Raji (cell line): ENCODE measurements around the gene TNPO2.
A peak's percentile ranks its signal among the peaks of the same experiment; 100 is the strongest.

Experiments
- POLR2A ChIP-seq: IDR thresholded peaks from 2 replicates; pipeline ENCODE4 v1.6.1; 2011; ENCODE audit warnings: low read depth, low read length, control low read depth; ENCODE audit not compliant: insufficient read depth

The TNPO2 gene

DNA sequence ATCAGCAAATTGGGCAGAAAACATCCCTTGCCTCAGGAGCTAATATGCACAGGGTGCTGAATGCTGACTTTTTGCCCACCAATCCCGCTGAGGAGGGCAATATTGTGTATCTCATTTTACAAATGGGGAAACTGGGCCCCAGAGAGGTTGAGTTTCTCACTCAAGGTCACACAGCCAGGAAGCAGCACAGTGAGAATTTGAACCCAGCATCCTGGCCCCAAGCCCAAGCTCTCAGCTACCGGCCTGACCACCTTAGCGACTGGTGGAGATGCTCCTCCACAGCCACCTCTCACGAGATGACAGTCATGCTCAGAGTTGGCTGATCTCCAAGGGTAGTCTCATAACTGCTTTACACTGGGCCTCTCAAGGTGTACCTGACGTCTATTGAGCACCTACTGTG is 30.8 kb downstream of the TNPO2 start:
- no peak for TF ChIP-seq POLR2A

DNA sequence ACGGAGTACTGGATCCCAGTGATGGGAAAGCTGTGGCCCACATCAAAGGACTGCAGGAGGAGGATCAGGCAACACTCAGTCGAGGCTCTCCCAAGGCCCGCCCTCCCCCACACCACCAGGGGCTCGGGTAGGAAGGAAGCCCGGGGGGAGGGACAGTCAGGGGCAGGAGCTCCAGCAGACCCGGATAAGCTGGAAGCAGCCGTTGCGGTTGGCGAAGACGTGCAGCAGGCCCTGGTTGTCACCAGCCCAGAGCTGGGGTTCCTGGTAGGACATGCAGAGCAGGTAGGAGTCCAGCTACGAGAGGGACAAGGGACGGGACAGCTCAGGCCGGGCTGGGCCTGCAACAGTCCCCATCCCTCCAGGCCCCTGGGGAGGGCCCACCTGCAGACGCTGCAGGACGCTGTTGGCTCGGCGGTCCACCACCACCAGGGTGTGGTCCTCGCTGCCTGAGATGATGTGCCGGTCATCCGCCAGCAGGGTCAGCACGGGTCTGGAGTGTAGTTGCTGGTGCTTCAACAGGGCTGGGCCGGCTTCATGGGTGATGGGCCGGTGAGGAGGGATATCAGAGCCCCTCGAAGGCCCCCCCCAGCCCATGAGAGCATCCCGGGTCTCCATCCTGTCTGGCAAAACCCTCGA is 34.0 kb downstream of the TNPO2 start:
- TF ChIP-seq POLR2A: no peak

DNA sequence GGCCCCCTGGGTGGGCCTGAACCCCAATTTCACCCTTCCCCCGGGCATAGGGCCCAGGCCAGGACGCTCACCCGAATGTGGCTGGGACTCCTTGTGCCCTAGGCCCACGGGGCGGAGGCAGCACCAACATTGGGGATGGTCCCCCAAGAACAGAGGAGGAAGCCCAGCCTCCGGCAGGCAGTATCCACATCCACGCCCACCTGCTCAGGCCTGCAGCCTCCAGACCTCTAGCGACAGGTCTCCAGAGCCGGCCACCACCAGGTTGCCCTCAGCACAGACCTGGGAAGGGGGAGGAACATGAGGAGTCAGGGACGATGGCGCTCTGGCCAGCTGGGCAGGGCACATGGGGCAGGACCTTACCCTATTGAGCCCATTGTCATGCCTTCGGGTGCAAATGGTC is 34.7 kb downstream of the TNPO2 start:
- no peak for TF ChIP-seq POLR2A

DNA sequence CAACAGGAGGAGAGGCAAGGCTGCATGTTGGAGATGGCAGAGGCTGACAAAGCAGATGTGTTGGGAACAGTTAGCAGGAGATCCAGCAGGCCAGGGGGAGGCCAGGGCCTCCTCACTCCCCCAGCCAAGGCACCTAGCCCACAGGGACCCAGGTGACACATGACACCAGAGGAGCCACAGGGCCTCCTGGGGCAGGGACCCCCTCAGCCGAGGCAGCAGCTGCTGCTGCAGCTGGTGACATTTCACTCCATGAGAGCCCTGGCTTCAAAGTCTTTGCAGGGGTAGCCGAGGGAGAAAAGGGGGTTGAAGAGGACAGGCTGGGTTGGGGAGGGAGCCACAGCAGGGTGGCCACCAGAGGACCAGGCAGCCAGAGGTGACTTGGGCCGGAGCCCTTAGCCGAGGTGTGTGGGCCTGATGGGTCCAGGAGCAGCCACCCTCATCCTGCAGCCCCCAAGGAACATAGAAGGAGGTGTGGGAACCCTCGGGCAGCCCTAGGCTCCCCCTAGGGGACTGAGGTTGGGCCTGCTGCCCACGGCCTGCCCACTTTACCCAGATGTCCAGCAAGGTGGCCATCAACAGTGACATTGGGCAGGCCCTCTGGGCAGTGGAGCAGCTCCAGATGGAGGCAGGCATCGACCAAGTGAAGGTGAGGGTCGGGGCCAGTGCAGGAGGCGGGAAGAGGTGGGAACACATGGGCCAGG is 36.1 kb downstream of the TNPO2 start, which contains the start of gene GNG14:
Gene GNG14, plus strand, starts transcription at position 503 of the 701 bp plus-strand sequence. Its CDS starts 51 bp downstream, at position 554.
- no peak for TF ChIP-seq POLR2A

DNA sequence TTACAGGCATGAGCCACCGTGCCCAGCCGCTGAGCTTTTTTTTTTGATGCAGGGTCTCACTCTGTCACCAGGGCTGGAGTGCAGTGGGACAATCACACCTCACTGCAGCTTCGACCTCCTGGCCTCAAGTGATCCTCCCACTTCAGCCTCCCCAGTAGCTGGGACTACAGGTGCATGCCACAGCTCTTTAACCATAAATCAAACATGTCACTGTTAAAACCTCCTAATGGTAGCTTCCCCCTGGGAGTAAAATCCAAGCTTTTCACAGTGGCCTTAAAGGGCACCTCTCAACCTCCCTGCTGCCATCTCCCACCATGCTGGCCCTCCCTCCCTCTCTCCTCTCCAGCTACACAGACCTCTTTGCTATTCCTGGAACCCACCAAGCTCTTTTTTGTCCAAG is 37.9 kb downstream of the TNPO2 start:
- no peak for TF ChIP-seq POLR2A

DNA sequence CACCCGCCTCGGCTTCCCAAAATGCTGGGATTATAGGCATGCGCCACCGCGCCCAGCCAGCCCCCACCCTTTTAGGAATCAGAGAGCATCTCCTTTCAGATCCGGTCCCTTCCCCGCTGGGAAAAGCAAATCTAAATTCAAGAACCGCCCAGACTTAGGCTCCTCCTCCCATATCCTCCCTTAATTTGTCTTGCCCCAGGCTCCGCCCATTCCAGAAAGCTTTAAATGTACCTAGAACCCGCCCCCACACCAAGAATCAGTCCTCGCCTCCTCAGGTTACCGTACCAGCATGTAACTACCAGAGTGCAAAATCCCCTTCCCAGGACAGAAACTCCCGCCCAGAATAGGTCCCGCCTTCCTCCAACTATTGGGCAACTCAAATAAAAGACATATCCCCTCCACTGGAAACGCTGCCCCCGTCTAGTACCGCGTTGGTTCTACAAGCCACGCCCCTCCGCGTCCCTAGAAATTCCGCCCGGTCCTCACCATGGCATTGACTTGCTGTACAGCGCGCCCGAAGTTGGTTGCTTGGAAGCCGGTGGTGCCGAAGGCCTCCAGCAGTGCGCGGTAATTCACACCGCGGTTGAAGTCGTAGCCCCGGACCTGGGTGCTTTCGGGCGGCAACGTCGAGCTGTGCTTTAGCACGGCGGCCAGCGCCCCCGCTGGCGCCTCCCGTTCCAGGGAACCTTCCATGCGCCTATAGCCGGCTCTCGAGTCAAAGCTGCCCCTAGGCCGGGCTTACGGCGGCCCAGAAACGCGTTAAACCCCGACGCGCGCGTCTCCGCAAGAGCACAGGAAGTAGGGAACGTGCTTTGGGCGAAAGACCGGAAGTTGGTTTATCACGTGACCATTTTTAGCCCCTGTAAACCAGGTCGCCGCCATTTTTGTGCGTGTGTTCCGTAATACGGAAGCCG is 42.4 kb downstream of the TNPO2 start, which contains the start of gene DHPS:
Gene DHPS, minus strand, starts transcription at position 807 of the 914 bp plus-strand sequence. Its CDS starts 114 bp downstream, at position 693.
- TF ChIP-seq POLR2A: peak; percentile 82

DNA sequence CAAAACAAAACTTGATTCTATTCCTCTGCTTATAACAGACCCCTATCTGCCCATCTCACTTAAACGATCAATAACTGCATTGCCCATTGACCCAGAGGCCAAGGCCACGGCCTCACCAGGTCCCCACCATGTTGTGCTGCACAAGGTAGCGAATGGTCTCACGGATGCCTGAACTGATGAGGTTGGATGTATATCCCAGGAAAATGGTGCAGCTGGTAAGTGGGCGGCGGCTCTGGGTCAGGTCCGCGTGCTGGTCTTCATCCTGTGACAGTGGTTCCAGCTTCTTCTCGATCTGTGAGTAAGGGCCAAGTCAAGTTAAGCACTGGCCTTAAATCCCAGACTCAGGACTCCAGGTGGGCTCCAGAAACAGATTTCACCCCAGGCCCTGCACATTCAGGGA is 43.7 kb downstream of the TNPO2 start:
- TF ChIP-seq POLR2A: no peak

DNA sequence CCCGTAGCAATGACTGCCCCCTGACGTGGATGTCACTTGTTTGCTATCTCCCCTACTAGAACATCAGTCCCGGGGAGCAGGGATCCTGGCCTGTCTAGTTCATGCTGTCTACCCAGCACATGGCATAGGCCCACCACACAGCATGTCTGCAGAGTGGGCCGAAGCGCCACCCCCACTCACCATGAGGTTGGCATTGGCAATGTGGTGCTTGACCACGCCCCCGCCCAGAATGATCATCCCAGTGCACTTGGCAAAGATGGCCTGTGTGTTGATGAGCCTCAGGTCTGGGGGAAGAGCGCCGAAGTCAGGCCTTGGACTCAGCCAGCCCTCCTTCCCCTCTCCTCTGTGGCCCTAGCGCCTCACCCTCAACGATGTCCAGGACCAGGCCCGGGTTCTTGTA is 46.8 kb downstream of the TNPO2 start:
- no peak for TF ChIP-seq POLR2A

DNA sequence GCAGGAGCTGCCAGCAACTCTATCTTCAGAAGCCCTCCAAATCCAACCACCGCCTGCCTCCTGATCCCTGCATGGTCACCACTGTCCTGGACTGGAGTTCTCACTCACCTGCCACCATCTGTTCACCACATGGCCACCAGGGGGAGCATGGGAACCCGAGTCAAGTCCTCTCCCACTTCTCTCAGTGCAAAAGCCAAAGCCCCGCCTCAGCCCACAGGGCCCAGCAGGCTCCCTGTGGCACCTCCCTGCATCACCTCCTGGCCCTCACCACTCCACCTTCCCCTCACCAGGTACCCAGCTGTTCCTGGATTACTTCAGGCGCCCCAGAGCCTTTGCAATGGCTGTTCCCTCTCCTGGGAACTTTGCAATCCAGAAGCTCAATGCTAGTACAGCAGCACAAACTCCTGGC is 47.3 kb downstream of the TNPO2 start:
- TF ChIP-seq POLR2A: no peak

DNA sequence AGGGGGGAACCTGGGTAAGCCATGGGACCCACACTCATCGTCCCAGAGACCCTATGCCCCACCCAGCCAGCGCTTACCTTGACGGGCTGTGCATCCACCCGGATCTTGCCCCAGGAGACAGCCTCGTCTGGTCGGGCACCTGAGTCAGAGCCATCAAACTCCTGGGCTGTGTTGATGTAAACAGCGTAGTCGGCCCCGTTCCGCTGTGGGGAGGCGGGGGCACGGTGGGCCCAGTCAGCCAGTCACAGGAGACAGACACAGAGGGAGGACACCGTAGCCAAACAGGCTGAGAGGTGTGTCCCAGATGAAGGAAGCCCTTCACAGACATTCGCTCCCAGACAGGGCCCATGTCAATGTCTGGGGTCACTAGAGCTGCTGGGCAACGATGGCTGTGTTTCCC is 47.8 kb downstream of the TNPO2 start:
- no peak for TF ChIP-seq POLR2A

DNA sequence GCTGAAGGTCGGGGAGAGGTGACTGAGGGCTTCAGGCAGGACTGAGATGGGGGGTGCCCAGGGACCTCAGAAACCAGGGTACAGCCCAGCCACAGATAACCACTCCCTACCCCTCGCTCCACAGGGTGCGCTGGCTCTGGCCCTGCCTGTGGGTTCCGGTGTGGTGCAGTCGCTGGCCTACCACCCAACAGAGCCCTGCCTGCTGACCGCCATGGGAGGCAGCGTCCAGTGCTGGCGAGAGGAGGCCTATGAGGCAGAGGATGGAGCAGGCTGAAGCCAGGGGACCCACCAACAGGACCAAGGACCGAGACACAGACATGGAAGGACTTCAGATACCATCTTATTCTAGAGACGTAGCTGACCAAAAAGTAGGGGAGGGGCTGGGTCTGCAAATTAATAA is 48.3 kb downstream of the TNPO2 start:
- TF ChIP-seq POLR2A: no peak

DNA sequence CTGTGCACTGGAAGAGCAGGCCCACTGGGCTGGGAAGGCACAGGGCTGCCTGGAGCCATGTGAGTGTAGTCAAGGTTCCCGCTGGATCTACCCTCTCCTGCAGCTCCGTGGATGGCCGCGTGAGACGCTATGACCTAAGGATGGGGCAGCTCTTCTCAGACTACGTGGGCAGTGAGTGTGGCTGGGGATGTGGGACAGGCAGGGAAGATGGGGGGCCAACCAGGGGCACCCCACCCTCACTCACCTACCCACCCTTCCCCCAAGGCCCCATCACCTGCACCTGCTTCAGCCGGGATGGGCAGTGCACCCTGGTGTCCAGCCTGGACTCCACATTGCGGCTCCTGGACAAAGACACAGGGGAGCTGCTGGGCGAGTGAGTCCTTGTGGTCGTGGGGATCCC is 51.0 kb downstream of the TNPO2 start:
- no peak for TF ChIP-seq POLR2A

DNA sequence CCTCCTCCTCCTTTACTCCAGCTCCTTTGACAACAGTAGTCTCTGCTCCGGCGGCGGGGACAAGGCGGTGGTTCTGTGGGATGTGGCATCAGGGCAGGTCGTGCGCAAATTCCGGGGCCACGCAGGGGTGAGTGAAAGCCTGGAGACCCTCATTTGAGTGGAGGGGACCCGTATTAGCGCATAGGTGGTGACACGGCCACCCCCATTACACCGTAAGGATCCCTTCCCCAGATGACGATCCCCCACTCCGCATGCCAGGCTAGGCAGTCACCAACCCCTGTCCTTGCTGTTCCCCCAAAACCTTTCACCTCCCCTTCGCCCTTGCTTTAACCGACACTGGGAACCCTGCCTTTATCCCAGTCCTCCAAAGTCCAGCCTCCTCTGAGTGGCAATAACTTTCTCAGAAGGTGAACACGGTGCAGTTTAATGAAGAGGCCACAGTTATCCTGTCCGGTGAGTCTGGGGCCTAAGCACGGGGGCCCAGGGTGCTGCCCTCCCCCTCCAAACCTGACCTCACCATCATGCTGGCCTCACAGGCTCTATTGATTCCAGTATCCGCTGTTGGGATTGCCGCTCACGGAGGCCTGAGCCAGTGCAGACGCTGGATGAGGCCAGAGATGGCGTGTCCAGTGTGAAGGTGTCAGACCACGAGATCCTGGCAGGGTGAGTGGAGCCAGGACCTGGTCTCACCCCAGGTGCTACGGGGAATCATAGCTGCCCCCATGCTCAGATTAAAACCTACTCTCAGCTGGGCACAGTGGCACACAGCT is 53.4 kb downstream of the TNPO2 start:
- no peak for TF ChIP-seq POLR2A

DNA sequence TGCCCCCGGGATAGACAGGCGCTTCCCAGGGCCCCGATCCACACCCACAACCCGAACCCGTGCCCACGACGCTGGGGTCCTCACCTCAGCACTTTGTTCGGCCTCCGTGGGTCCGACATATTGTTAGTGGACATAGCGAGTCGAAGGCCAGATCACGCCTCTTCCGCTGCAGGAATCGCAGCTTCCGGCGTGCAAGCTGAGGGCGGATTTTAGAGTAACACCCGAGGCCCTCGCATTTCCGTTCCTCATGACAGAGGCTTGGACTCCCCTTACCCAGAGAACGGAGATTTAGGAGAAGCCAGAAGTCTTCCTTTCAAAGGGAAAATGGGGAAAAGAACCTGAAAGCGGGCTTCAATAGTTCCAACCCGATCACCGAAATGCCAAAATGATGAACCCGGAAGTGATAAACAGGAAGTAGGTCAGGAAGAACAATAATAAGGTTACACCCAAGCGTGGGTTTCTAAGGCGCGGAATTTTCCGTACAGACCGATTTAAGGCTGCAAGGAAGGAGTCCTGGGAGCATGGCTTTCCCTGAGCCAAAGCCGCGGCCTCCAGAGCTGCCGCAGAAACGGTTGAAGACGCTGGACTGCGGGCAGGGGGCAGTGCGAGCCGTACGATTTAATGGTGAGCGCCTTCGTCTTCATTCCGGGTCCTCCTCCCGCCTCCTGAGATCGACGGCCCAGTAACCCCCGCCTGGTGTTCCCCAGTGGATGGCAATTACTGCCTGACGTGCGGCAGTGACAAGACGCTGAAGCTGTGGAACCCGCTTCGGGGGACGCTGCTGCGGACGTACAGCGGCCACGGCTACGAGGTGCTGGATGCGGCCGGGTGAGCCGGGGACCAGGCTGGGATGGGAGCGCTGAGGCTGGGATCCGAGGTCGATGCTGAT is 54.2 kb downstream of the TNPO2 start:
- peak; percentile 69 for TF ChIP-seq POLR2A

DNA sequence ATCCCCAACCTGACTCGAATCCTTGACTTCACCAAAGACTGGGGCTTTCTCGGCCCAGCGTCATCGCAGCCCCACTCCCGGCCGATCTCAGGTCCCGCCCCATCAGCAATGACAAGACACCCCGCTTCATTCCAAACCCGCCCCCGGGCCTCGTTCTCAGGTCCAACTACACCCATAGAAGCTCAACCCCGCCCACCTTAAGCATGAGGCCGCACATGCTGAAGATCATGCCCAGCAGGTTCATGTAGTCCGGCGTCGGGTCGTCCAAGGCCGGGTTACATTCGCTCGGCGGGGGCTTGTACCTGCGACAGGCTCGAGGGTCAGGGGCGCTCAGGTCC is 54.8 kb downstream of the TNPO2 start:
- TF ChIP-seq POLR2A: no peak

DNA sequence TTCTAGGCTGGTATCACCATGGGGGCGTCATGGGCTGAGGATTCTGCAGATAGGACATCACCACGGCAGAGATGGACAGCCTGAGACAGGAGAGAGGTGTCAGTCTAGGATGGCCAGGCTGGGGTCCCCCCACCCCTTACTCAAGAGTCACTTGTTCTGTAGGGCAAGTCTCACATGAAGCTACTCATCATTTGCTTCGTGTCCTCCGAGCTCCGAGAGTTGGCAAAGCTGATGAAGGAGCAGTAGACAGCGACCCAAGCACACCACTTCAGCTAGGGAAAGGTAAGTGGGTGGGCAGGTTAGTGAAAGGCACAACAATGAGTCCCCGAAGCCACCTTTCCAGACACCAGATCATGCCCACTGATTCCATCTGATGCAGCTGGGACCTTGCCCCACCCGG is 55.4 kb downstream of the TNPO2 start:
- no peak for TF ChIP-seq POLR2A
